H9 (cell line): ENCODE measurements around the gene CCBE1. TPM values are rescaled to one million over a fixed set of nuclear protein-coding genes. Genes with fewer than 3 reads are reported as not detected.
A peak's percentile ranks its signal among the peaks of the same experiment; 100 is the strongest.

ENCODE experiments used
- DNase-seq: peaks from one replicate; pipeline ENCODE4 v3.0.0-alpha.2; 2017
- H2AFZ ChIP-seq: one replicate; pipeline ENCODE4 v1.6.1; 2013; ENCODE audit warnings: mild to moderate bottlenecking, low read length, control low read depth, moderate library complexity
- H2AK5ac ChIP-seq: 2 replicates; pipeline ENCODE4 v1.6.1; 2013; ENCODE audit warnings: low read length, control low read depth, mixed read lengths; ENCODE audit not compliant: insufficient read length
- H2BK120ac ChIP-seq: one replicate; pipeline ENCODE4 v1.6.1; 2013; ENCODE audit warnings: low read depth, mild to moderate bottlenecking, low read length, control low read depth, inconsistent platforms; ENCODE audit not compliant: poor library complexity, severe bottlenecking
- H2BK12ac ChIP-seq: 2 replicates; pipeline ENCODE4 v1.6.1; 2013; ENCODE audit warnings: low read length, control low read depth, mixed read lengths, low read depth; ENCODE audit not compliant: insufficient read length
- H2BK15ac ChIP-seq: 2 replicates; pipeline ENCODE4 v1.6.1; 2013; ENCODE audit warnings: low read depth, low read length, control low read depth
- H2BK20ac ChIP-seq: one replicate; pipeline ENCODE4 v1.6.1; 2013; ENCODE audit warnings: low read depth, mild to moderate bottlenecking, low read length, control low read depth, inconsistent platforms; ENCODE audit not compliant: poor library complexity, severe bottlenecking
- H2BK5ac ChIP-seq: 2 replicates; pipeline ENCODE4 v1.6.1; 2013; ENCODE audit warnings: low read length, control low read depth, mixed read lengths; ENCODE audit not compliant: insufficient read length
- H3K14ac ChIP-seq: 2 replicates; pipeline ENCODE4 v1.6.1; 2013; ENCODE audit warnings: low read length, control low read depth; ENCODE audit not compliant: insufficient read depth
- H3K18ac ChIP-seq: 2 replicates; pipeline ENCODE4 v1.6.1; 2013; ENCODE audit warnings: low read depth, mild to moderate bottlenecking, mixed read lengths, low read length, control low read depth; ENCODE audit not compliant: insufficient read length
- H3K23ac ChIP-seq: 2 replicates; pipeline ENCODE4 v1.6.1; 2013; ENCODE audit warnings: low read length, control low read depth, mixed read lengths, low read depth; ENCODE audit not compliant: insufficient read length
- H3K23me2 ChIP-seq: 2 replicates; pipeline ENCODE4 v1.6.1; 2013; ENCODE audit warnings: low read depth, mild to moderate bottlenecking, mixed read lengths, low read length, control low read depth; ENCODE audit not compliant: insufficient read length, poor library complexity, severe bottlenecking
- H3K27ac ChIP-seq: 2 replicates; pipeline ENCODE4 v1.5.1; 2013; ENCODE audit warnings: low read length, control low read depth, mixed read lengths, low read depth; ENCODE audit not compliant: insufficient read length
- H3K27me3 ChIP-seq: 2 replicates; pipeline ENCODE4 v1.6.1; 2013; ENCODE audit warnings: low read length, control low read depth, inconsistent platforms; ENCODE audit not compliant: insufficient read depth
- H3K4ac ChIP-seq: 2 replicates; pipeline ENCODE4 v1.6.1; 2013; ENCODE audit warnings: low read depth, mild to moderate bottlenecking, control low read depth, inconsistent platforms, low read length, moderate library complexity
- H3K4me1 ChIP-seq: 2 replicates; pipeline ENCODE4 v1.6.1; 2013; ENCODE audit warnings: low read length, control low read depth, inconsistent platforms; ENCODE audit not compliant: insufficient read depth
- H3K4me2 ChIP-seq: 2 replicates; pipeline ENCODE4 v1.6.1; 2013; ENCODE audit warnings: low read length, control low read depth, mixed read lengths; ENCODE audit not compliant: insufficient read length, insufficient read depth
- H3K56ac ChIP-seq: 2 replicates; pipeline ENCODE4 v1.6.1; 2013; ENCODE audit warnings: low read depth, mild to moderate bottlenecking, mixed read lengths, low read length, control low read depth; ENCODE audit not compliant: insufficient read length
- H3K79me1 ChIP-seq: 2 replicates; pipeline ENCODE4 v1.6.1; 2013; ENCODE audit warnings: low read depth, mild to moderate bottlenecking, moderate library complexity, low read length, control low read depth, inconsistent platforms; ENCODE audit not compliant: insufficient read depth, poor library complexity, severe bottlenecking
- H3K79me2 ChIP-seq: 2 replicates; pipeline ENCODE4 v1.6.1; 2013; ENCODE audit warnings: low read length, control low read depth, inconsistent platforms; ENCODE audit not compliant: insufficient read depth
- H3K9ac ChIP-seq: 2 replicates; pipeline ENCODE4 v1.6.1; 2013; ENCODE audit warnings: low read length, control low read depth, mixed read lengths; ENCODE audit not compliant: insufficient read length; ENCODE audit errors: extremely low read depth
- H3K9me3 ChIP-seq: one replicate; pipeline ENCODE4 v1.6.1; 2013; ENCODE audit warnings: low read depth, low read length, inconsistent platforms; ENCODE audit not compliant: control insufficient read depth
- H3T11ph ChIP-seq: one replicate; pipeline ENCODE4 v1.6.1; 2013; ENCODE audit warnings: mild to moderate bottlenecking, low read length, control low read depth, inconsistent platforms
- H4K20me1 ChIP-seq: one replicate; pipeline ENCODE4 v1.6.1; 2013; ENCODE audit not compliant: control insufficient read depth, insufficient read length, insufficient read depth
- H4K5ac ChIP-seq: 2 replicates; pipeline ENCODE4 v1.6.1; 2013; ENCODE audit warnings: low read depth, mild to moderate bottlenecking, mixed read lengths, low read length, control low read depth; ENCODE audit not compliant: insufficient read length
- H4K8ac ChIP-seq: replicated peaks from 2 replicates; pipeline ENCODE4 v1.6.1; 2013; ENCODE audit warnings: low read length, control low read depth, mixed read lengths, low read depth; ENCODE audit not compliant: insufficient read length
- H4K91ac ChIP-seq: 2 replicates; pipeline ENCODE4 v1.6.1; 2013; ENCODE audit warnings: low read depth, mild to moderate bottlenecking, moderate library complexity, mixed read lengths, low read length, control low read depth; ENCODE audit not compliant: insufficient read length
- H3K27ac Mint-ChIP-seq, 3 experiments: 2 replicates in 2 of 3; 3 replicates in 1 of 3; pipeline ENCODE4 v1.8.0; 2020 to 2021; ENCODE audit warnings: mixed read lengths in 3 of 3, mild to moderate bottlenecking in 1 of 3, moderate library complexity in 1 of 3
- H3K27me3 Mint-ChIP-seq: 2 replicates; pipeline ENCODE4 v1.8.0; 2021; ENCODE audit warnings: low read depth, mild to moderate bottlenecking, moderate library complexity, mixed read lengths
- H3K36me3 Mint-ChIP-seq, 3 experiments: 2 replicates in 2 of 3; 3 replicates in 1 of 3; pipeline ENCODE4 v1.8.0; 2020 to 2021; ENCODE audit warnings: low read depth in 3 of 3, mixed read lengths in 3 of 3; ENCODE audit not compliant: insufficient read depth in 1 of 3
- H3K4me1 Mint-ChIP-seq, 2 experiments: 2 replicates each; pipeline ENCODE4 v1.8.0; 2020; ENCODE audit warnings: mixed read lengths in 2 of 2
- H3K4me3 Mint-ChIP-seq, 2 experiments: 2 replicates in 1 of 2; 3 replicates in 1 of 2; pipeline ENCODE4 v1.8.0; 2020 to 2021; ENCODE audit warnings: mild to moderate bottlenecking in 2 of 2, mixed read lengths in 2 of 2, moderate library complexity in 1 of 2
- H3K9me3 Mint-ChIP-seq, 2 experiments: 2 replicates in 1 of 2; 3 replicates in 1 of 2; pipeline ENCODE4 v1.8.0; 2020; ENCODE audit warnings: mild to moderate bottlenecking in 2 of 2, mixed read lengths in 2 of 2, moderate library complexity in 1 of 2
- whole genome bisulfite sequencing: extraction: QIAGEN DNeasy Blood & Tissue Kit; methylation state at CpG from one replicate; pipeline ENCODE4 v1.1.7; 2013; ENCODE audit warnings: missing lambda C conversion rate, low lambda C conversion rate, mixed read lengths; ENCODE audit not compliant: insufficient read length; ENCODE audit errors: extremely low coverage; 5-methylcytosine and 5-hydroxymethylcytosine counted together
- total RNA-seq: library from RNA; stranded (reverse); gene quantifications from 2 replicates; pipeline ENCODE4 v1.2.1, GENCODE V29; 2021
- TF ChIP-seq, protein P1 (sequence below): fragments of 200-600 bp; sonication (generic); conservative IDR thresholded peaks from 3 replicates; pipeline ENCODE4 v1.8.0; 2021; ENCODE audit warnings: antibody characterized with exemption, mild to moderate bottlenecking

The CCBE1 gene
- total RNA-seq, 1 experiment from 2014 or later = 0.39 TPM

- peak overlapping the region in 2 of 3 experiments; percentile 49 to 90; a peak in 5 of 7 replicates for H3K27ac Mint-ChIP-seq
- Histone ChIP-seq H4K20me1 (no peaks in the 10 kb centered on the region), H2BK12ac (no peak overlapping the region), H3K9me3 (no peaks in the 10 kb centered on the region), H3K18ac (no peak overlapping the region), H3K27me3 (no peaks in the 10 kb centered on the region), H2AK5ac (no peak overlapping the region), H3K23ac (no peak overlapping the region), H3K79me2 (no peaks in the 10 kb centered on the region), H3K4me1 (no peaks in the 10 kb centered on the region), H3T11ph (no peak overlapping the region), H2BK15ac (no peak overlapping the region), H3K23me2 (no peaks in the 10 kb centered on the region), H3K79me1 (no peaks in the 10 kb centered on the region), H4K5ac (no peak overlapping the region), H3K4me2 (no peak overlapping the region), H4K8ac (no peak overlapping the region), H3K56ac (no peak overlapping the region), H3K14ac (no peak overlapping the region), H3K4ac (no peak overlapping the region), H2BK20ac (no peak overlapping the region), H2BK120ac (no peak overlapping the region), H2AFZ (no peak overlapping the region), H4K91ac (no peak overlapping the region), H3K9ac (no peak overlapping the region), H3K27ac (no peak overlapping the region), H2BK5ac (no peak overlapping the region)
- no peaks in the 10 kb centered on the region for H3K36me3 Mint-ChIP-seq
- H3K4me1 Mint-ChIP-seq = peaks cover 24 to 52% of the 10 kb centered on the region in 2 experiments
- H3K9me3 Mint-ChIP-seq = no peaks in the 10 kb centered on the region; a peak in 2 of 5 replicates
- TF ChIP-seq, protein P1, sequence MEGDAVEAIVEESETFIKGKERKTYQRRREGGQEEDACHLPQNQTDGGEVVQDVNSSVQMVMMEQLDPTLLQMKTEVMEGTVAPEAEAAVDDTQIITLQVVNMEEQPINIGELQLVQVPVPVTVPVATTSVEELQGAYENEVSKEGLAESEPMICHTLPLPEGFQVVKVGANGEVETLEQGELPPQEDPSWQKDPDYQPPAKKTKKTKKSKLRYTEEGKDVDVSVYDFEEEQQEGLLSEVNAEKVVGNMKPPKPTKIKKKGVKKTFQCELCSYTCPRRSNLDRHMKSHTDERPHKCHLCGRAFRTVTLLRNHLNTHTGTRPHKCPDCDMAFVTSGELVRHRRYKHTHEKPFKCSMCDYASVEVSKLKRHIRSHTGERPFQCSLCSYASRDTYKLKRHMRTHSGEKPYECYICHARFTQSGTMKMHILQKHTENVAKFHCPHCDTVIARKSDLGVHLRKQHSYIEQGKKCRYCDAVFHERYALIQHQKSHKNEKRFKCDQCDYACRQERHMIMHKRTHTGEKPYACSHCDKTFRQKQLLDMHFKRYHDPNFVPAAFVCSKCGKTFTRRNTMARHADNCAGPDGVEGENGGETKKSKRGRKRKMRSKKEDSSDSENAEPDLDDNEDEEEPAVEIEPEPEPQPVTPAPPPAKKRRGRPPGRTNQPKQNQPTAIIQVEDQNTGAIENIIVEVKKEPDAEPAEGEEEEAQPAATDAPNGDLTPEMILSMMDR = no peak
- WGBS = no CpG with 5 or more reads among the region's 8 CpGs
- peaks cover 46% of the 10 kb centered on the region for H3K27me3 Mint-ChIP-seq
- peak overlapping the region in 1 of 2 experiments; percentile 35; a peak in 1 of 5 replicates for H3K4me3 Mint-ChIP-seq
- peak; percentile 53 for DNase-seq
Observed at GRCh38 chr18:59386909-59387686, 310.1 kb downstream of the CCBE1 start.
